Stimulated activated CD4-positive, alpha-beta T cell treated with anti-CD3 and anti-CD28 coated beads, Interleukin-4, amount 100 ng/mL, for 48 hours (primary cell): ENCODE results near the gene TEX9.

ENCODE experiments used
- DNase-seq, 2 donors: peaks; one replicate each; pipeline ENCODE4 v3.0.0-alpha.2; 2020; ENCODE audit warnings: low read depth in 2 of 2

The TEX9 gene

DNA sequence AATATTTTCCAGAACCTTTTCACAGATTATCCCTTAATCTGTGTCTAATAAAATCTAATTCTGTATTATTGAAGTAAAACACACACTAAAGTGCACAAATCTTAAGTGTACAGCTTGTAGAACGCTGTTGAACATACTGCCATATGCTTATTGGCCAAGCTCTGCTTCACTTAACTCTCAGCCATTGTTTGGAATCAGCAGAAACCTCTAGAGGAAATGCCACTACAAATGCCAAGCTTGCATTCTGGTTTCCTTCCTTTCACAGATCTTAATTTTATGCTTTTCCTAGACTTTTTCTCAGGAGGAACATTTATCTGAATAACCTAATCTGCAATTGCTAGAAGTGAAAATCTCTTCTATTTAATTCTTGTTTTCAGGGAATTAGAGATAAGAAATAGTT is 89.6 kb downstream of the TEX9 start:
- no peak for DNase-seq

DNA sequence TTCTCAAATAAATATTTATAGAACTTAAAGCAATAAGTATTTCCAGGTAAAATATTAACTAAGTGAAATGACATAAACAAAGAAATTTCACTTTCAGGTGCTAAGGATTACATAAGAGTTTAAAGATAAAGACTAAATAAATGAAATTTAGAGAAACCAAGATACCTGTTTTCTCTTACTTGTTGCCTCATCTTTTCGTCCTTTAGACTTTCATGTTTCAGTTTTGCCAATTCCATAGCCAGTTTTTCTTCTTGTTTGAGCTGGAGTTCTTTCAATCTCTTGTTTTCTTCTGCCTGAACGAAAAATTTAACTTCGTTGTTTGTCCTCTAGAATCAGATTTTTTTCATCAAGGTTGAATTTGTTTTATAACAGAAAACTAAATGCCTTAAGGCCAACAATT is 91.0 kb downstream of the TEX9 start:
- DNase-seq, result no peak

DNA sequence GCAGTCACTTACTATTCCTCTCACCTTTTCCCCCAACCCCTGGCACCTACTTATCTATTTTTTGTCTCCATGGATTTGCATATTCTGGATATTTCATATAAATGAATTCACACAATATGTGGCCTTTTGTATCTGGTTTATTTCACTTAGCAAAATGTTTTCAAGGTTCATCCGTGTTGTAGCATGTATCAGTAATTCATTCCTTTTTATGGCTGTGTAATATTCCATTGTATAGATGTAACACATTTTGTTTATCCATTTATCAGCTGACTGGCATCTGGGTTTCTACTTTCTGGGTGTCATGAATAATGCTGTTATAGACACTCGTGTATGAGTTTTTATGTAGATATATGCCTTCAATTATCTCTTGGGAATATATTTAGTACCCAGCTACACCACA is 93.9 kb downstream of the TEX9 start:
- DNase-seq, result no peak

DNA sequence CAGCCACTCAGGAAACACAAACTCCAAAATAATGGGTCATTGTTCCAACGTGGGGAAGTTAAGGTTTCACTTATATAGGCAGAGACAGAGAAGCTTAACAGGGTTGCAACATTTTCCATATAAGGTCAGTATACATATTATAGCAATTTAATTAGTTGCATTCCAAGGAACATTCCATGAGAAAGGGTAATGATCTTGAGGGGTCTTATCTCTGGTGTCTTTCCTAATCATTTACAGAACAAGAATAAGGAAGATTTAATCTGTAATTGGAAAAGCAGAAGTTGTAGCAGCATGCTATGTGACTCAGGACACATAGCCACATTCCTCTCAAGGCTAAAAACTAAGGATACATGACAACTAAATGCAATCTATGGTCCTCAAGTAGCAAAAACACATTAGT is 94.8 kb downstream of the TEX9 start:
- no peak for DNase-seq

DNA sequence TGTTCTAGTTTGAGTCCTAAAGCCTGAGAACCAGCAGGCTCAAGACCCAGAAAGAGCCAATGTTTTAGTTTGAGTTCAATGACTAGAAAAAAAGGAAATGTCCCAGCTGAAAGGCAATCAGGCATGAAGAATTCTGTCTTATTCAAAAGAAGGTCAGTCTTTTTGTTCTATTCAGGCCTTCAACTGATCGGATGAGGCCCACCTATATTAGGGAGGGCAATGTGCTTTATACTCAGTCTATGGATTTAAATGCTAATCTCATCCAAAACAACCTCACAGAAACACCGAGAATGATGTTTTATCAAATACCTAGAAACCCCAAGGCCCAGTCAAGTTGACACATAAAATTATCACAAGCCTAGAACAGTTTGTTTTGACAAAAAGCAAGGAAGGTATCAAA is 95.7 kb downstream of the TEX9 start:
- DNase-seq, result no peak

DNA sequence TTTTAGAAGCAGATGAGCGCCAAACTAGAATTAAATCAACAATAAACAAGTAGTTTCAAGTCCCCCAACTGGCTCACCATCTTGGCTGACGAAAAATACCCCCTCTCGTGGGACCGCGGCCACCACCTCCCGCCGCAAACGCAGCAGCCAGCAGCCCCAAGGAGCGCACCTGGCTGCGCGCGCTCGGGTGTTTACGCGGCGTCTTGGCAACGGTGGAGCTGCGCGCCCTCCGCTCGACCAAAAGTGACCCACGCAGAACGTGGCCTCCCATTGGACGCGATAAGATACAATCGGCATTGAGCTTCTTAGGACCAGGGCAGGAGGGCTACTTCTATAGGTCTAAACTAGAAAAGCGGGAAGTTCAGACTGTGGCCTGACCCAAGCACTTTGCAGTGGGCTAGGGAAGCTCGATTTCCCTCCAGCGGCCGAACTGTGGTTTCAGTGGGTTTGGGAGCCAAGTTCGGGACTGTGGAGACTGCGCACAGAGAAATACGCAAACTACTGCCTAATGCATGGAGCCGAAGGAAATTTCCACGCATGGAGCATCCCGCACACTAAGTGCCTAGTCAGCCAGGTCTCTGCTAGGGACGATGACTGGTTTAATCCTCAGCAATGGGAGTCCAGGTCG is 99.8 kb downstream of the TEX9 start, which contains the start of gene MNS1:
TSS of gene MNS1 (minus strand) at position 245 of the 628 bp plus-strand sequence. CDS start at position 80, 165 bp downstream.
- DNase-seq, result peak; percentile 60

DNA sequence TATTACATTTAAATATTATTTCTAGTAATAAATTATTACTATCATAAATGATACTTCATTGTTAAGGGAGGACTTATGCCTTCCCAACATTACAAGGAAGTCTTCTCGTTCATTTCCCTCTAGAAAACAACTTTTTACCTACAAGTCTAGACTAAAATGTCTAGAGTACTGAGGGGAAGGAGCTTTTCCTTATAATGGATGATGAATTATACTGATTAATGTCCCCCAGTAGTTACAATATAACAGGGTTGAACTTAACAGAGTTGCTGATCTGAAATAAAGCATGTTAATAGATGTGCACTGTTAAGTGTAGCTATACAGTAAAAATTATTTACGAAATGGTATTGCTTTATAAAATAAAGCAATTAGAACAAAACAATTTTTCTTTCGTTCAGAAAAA is 102.4 kb downstream of the TEX9 start:
- DNase-seq, result no peak

DNA sequence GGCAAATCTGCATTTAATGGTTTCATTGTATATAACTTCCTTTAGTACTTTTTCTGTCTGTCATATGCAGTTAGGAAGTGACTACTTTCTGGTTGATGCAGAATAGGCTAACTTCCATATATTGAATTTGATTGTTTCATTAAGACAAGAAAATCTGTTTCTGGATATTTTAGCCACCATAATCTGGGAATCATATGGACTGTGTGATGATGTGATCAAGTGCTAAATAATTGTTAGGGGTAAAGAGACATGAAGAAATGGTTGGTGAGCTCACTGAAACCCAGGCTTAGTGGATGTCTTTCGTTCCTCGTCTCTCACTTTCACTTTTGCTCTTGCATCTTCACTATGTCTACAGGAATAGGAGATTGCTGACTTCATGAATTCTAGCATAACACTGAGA is 103.2 kb downstream of the TEX9 start:
- DNase-seq, result no peak

DNA sequence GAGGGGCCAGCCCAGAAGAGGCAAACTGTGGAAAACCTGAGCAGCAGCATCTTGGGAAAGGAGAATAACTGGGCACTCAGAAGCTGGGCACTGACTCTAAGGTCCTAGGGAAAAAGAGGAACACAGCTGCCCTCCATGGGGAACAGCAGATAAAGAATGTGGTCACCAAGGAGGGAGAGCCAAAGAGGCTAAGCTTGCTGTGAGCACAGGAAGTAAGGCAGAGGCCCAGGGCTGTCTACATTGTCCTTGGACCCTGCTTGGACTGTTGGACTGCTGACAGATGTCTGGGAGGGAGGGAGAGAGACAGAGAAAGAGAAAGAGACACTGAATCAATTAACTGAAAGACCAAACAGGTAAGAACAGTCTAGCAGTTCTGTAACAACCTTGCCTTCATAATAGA is 104.3 kb downstream of the TEX9 start:
- DNase-seq, result no peak

DNA sequence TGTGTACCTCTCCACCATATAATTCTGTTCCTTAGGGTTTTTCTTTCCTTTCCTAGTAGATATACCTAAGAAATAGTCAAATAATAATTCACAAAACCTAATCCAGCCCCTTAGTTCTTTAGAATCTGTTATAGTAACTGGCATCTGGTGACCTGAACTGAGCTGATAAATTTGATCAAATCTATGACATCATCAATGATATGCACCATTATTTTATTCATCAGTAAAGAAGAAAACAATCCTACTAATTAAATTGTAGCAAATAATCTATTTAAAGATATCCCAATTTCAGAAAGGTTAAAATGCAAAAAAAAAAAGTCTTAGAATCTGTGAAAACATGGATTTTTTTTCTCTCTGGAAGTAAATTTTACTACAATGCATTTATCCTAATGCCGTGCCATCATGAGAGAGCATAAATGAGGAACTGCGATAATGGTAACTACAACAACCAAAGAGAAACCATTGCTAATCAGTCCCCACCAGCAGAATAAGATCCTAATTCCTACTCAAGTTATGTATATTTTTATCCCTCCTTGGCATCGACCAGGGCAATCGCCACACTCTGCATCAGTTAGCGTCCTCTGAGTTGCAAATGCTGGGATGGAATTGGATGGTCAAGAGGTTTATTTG is 106.3 kb downstream of the TEX9 start:
- DNase-seq, result no peak

DNA sequence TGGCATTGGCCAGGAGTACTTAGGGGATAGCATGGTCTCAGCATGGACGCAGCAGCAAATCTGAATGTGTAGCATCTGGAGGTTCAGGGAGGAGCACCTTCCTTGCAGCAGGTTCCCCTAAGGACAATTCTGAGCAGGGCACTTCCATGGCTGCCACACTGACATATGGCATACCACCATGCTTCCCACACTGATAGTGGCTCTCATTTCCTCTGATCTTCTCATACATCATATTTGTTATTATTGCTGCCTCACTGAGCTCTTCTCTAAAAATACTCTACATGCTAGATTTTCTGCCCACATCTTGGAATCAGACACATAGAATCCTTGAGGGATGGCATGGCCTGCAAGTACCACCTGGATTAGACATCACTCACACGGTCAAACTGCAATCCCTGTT is 107.1 kb downstream of the TEX9 start:
- DNase-seq, result no peak

DNA sequence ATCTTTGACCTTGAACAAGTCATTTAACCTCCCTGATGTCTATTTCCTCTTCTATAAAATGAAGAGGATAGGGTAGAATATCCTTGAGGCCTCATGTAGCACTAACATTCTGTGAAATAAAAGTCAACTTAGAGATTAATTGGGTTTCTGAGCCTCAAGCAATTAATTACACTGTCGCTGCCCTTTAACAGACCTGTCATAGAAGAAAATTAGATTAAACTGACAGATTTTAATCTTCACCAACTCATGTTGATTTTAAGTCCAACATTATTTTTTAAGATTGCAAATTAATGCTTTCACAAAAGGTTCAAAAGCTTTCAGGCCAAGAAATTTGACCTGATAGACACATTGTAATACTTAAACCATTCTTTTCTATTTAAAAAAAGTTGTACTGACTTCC is 107.8 kb downstream of the TEX9 start:
- no peak for DNase-seq

DNA sequence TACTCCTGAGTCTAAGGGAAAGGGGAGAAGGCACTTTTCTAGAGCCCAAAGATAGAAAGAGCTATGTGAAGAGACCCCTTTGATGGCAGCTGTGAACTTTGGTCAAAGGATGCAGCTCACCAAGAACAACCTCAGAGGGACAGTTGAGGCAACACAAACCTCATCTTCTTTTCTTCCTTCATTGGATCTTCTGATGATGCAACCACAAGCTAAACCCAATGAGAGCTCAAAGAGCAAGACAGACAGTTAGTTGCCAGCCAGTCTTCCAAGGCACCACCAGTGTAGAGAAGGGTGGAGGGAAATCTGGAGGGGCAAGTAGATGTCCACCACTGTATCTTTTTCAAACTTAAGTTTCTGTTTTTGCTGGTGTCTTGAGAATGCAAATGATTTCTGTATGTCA is 110.1 kb downstream of the TEX9 start:
- no peak for DNase-seq
